IMR-90 (cell line): Measurements from ENCODE around the gene TOR4A. TPM values are rescaled to one million over a fixed set of nuclear protein-coding genes. Genes with fewer than 3 reads are reported as not detected.

Experiments
- ATAC-seq: fragments of 200-7000 bp; cut with Tn5 transposase; 2 replicates; pipeline ENCODE4 v1.9.1; 2020; ENCODE audit warnings: low read depth, mild to moderate bottlenecking, moderate library complexity
- BruUV-seq: library from RNA; stranded (reverse); fragments of 400-500 nt; replicated peaks from 2 replicates; lab custom pipeline; 2021; lab: Mats Ljungman, UMichigan
- CTCF ChIA-PET: fragments of 300-600 bp; formaldehyde crosslinking; extraction: SDS; loops from one replicate; lab custom pipeline; 2021; ENCODE audit warnings: antibody characterized with exemption; lab: Yijun Ruan, JAX
- POLR2A ChIA-PET: fragments of 300-600 bp; sonication (Branson Sonifier 250); formaldehyde crosslinking; loops from one replicate; lab custom pipeline; 2022; ENCODE audit warnings: antibody characterized with exemption; ENCODE audit not compliant: unreplicated experiment; lab: Charles Lee
- DNase-seq: peaks from one replicate; pipeline ENCODE4 v3.0.0; 2013
- H2AFZ ChIP-seq: replicated peaks from 2 replicates; pipeline ENCODE3; 2013; ENCODE audit warnings: low read length, mild to moderate bottlenecking; ENCODE audit not compliant: poor library complexity
- H2AK5ac ChIP-seq: 2 replicates; pipeline ENCODE4 v1.6.1; 2013; ENCODE audit warnings: low read depth, low read length, inconsistent platforms
- H2AK9ac ChIP-seq: replicated peaks from 2 replicates; pipeline ENCODE3; 2013; ENCODE audit warnings: mild to moderate bottlenecking, low read depth, low read length, moderate library complexity; ENCODE audit not compliant: poor library complexity
- H2BK120ac ChIP-seq: 2 replicates; pipeline ENCODE4 v1.6.1; 2013; ENCODE audit warnings: low read depth, low read length, inconsistent platforms
- H2BK15ac ChIP-seq: 3 replicates; pipeline ENCODE4 v1.6.1; 2013; ENCODE audit warnings: low read depth, low read length, inconsistent platforms
- H2BK20ac ChIP-seq: 2 replicates; pipeline ENCODE4 v1.6.1; 2013; ENCODE audit warnings: low read depth, mild to moderate bottlenecking, inconsistent platforms, low read length, moderate library complexity
- H2BK5ac ChIP-seq: 2 replicates; pipeline ENCODE4 v1.6.1; 2013; ENCODE audit warnings: mild to moderate bottlenecking, low read depth, low read length, inconsistent platforms; ENCODE audit not compliant: poor library complexity, severe bottlenecking
- H3K14ac ChIP-seq: replicated peaks from 2 replicates; pipeline ENCODE4 v1.6.1; 2013; ENCODE audit warnings: low read depth, low read length, inconsistent platforms
- H3K18ac ChIP-seq: 2 replicates; pipeline ENCODE4 v1.6.1; 2013; ENCODE audit warnings: low read depth, low read length, control low read depth
- H3K23ac ChIP-seq: 2 replicates; pipeline ENCODE4 v1.6.1; 2013; ENCODE audit warnings: low read depth, low read length, inconsistent platforms
- H3K27ac ChIP-seq: 2 replicates; pipeline ENCODE4 v1.5.1; 2013; ENCODE audit warnings: mild to moderate bottlenecking, control low read depth, low read length; ENCODE audit not compliant: insufficient read depth
- H3K27me3 ChIP-seq: 2 replicates; pipeline ENCODE4 v1.6.1; 2013; ENCODE audit warnings: low read length; ENCODE audit not compliant: control insufficient read depth, insufficient read depth
- H3K36me3 ChIP-seq: 2 replicates; pipeline ENCODE4 v1.6.1; 2013; ENCODE audit warnings: low read length, mixed read lengths; ENCODE audit not compliant: control insufficient read depth, insufficient read depth
- H3K4ac ChIP-seq: 2 replicates; pipeline ENCODE4 v1.6.1; 2013; ENCODE audit warnings: low read depth, low read length, inconsistent platforms
- H3K4me1 ChIP-seq: 2 replicates; pipeline ENCODE4 v1.6.1; 2013; ENCODE audit warnings: low read length, mixed read lengths; ENCODE audit not compliant: control insufficient read depth, insufficient read depth
- H3K4me2 ChIP-seq: 2 replicates; pipeline ENCODE4 v1.6.1; 2013; ENCODE audit warnings: low read depth, mild to moderate bottlenecking, control low read depth, low read length, moderate library complexity
- H3K4me3 ChIP-seq: 2 replicates; pipeline ENCODE4 v1.5.1; 2013; ENCODE audit warnings: low read depth, mild to moderate bottlenecking, control low read depth, low read length, moderate library complexity; ENCODE audit not compliant: insufficient read depth
- H3K56ac ChIP-seq: 2 replicates; pipeline ENCODE4 v1.6.1; 2013; ENCODE audit warnings: low read length, inconsistent platforms; ENCODE audit not compliant: insufficient read depth; ENCODE audit errors: extremely low read depth
- H3K79me1 ChIP-seq, 2 experiments: 2 replicates each; pipeline ENCODE4 v1.6.1; 2013; ENCODE audit warnings: low read length in 2 of 2, inconsistent platforms in 1 of 2, low read depth in 1 of 2
- H3K9ac ChIP-seq: 2 replicates; pipeline ENCODE4 v1.6.1; 2013; ENCODE audit warnings: low read depth, low read length, control low read depth
- H3K9me1 ChIP-seq: 2 replicates; pipeline ENCODE4 v1.6.1; 2013; ENCODE audit warnings: low read length, inconsistent platforms; ENCODE audit not compliant: insufficient read depth
- H3K9me3 ChIP-seq: 2 replicates; pipeline ENCODE4 v1.6.1; 2013; ENCODE audit warnings: low read length; ENCODE audit not compliant: control insufficient read depth, insufficient read depth
- H4K20me1 ChIP-seq: 2 replicates; pipeline ENCODE4 v1.6.1; 2013; ENCODE audit warnings: low read length, inconsistent platforms; ENCODE audit not compliant: insufficient read depth
- H4K5ac ChIP-seq: 2 replicates; pipeline ENCODE4 v1.6.1; 2013; ENCODE audit warnings: mild to moderate bottlenecking, low read depth, low read length, control low read depth
- H4K8ac ChIP-seq, 2 experiments: 2 replicates each; pipeline ENCODE4 v1.6.1; 2013; ENCODE audit warnings: low read depth in 2 of 2, low read length in 2 of 2, control low read depth in 1 of 2, inconsistent platforms in 1 of 2
- H4K91ac ChIP-seq: 2 replicates; pipeline ENCODE4 v1.6.1; 2013; ENCODE audit warnings: low read depth, low read length, inconsistent platforms; ENCODE audit not compliant: insufficient read depth
- BHLHE40 ChIP-seq: fragments of 150-350 bp; IDR thresholded peaks from 2 replicates; pipeline ENCODE4 v1.6.1; 2016; ENCODE audit warnings: mild to moderate bottlenecking, low read depth, low read length
- MAFK ChIP-seq: IDR thresholded peaks from 2 replicates; pipeline ENCODE4 v1.6.1; 2012; ENCODE audit warnings: low read depth, low read length, improper control_type of control experiment
- RCOR1 ChIP-seq: IDR thresholded peaks from 2 replicates; pipeline ENCODE4 v1.6.1; 2012; ENCODE audit warnings: mild to moderate bottlenecking, low read length, improper control_type of control experiment; ENCODE audit not compliant: insufficient replicate concordance
- RFX5 ChIP-seq: IDR thresholded peaks from 2 replicates; pipeline ENCODE4 v1.8.0; 2012; ENCODE audit warnings: low read depth, mild to moderate bottlenecking, low read length, moderate library complexity
- WGBS, 2 experiments: methylation state at CpG; one replicate each; pipeline versions ENCODE4 v1.1.5 to v1.1.7; 2013; ENCODE audit warnings: missing lambda C conversion rate in 2 of 2; ENCODE audit not compliant: insufficient read length in 1 of 2; ENCODE audit errors: extremely low coverage in 2 of 2; 5-methylcytosine and 5-hydroxymethylcytosine counted together
- dilution Hi-C: fragments of 300-500 bp; cut with HindIII; formaldehyde crosslinking; loops from one replicate; pipeline ENCODE4 v1.14.3; 2018; ENCODE audit warnings: low sequenced_read_pairs; ENCODE audit not compliant: unreplicated experiment
- in situ Hi-C: fragments of 300-500 bp; cut with MboI; formaldehyde crosslinking; loops from 3 replicates; pipeline ENCODE4 v1.14.3; 2019; ENCODE audit warnings: low sequenced_read_pairs, inconsistent platforms, mixed read lengths
- intact Hi-C: fragments of 100-400 bp; cut with micrococcal nuclease; formaldehyde crosslinking; loops from 2 replicates; pipeline ENCODE4 v1.10.0; 2022
- polyA plus RNA-seq, 3 experiments: library from polyadenylated mRNA; depleted of rRNA; stranded (reverse); fragments of >200 nt; gene quantifications; 2 replicates each; pipeline ENCODE4 v1.2.3, GENCODE V29; 2012; ENCODE audit warnings: low replicate concordance in 1 of 3
- total RNA-seq: library from RNA; depleted of rRNA; stranded (reverse); fragments of >200 nt; gene quantifications from 2 replicates; pipeline ENCODE4 v1.2.3, GENCODE V29; 2012
- TF ChIP-seq, protein P1 (sequence below): conservative IDR thresholded peaks from 2 replicates; pipeline ENCODE4 v1.5.1; 2012; ENCODE audit warnings: mild to moderate bottlenecking, low read depth, low read length, improper control_type of control experiment

TOR4A gene
- total and polyA plus RNA-seq, 2 of the 4 experiments (the other 2 are of a cell fraction), result 9.7 to 22.9 TPM

DNA sequence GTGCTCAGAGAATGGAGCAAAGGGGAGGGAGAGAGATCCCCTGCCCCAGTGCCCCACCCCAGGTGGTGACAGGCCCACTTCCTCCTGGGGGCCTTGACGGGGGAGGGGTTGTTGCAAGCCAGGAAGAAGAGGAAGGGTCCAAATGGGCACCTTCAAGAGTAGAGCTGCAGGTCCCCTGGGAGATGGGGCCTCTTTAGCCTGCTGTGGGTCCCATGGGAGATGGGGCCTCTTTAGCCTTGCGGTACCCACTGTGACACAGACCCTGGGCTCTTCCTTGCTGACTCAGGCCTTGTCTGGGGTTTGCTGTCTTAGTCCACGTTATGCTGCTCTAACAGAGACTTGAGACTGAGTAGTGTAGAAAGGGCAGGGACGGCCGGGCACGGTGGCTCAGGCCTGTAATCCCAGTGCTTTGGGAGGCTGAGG lies 9.6 kb upstream of the TOR4A start:
- H3K18ac ChIP-seq, result no peak overlapping the region
- no peak overlapping the region for H3K4me2 ChIP-seq
- no peak overlapping the region for H3K56ac ChIP-seq
- no peak overlapping the region for H3K9ac ChIP-seq
- in situ Hi-C loops, result no loop called here
- H3K36me3 ChIP-seq, result peaks cover 62% of the 10 kb centered on the region
- no peak overlapping the region for H2BK120ac ChIP-seq
- dilution Hi-C loops, result no loop called here
- H3K27me3 ChIP-seq, result no peaks in the 10 kb centered on the region
- no peak overlapping the region for H3K14ac ChIP-seq
- H2AFZ ChIP-seq, result no peak overlapping the region
- no peak overlapping the region for H4K91ac ChIP-seq
- ATAC-seq (peak; percentile 7; the same call in 1 of the 2 replicates), DNase-seq (peak; percentile 15)
- peaks cover 12% of the 10 kb centered on the region for H3K4me1 ChIP-seq
- H4K5ac ChIP-seq, result no peak overlapping the region
- H2BK15ac ChIP-seq, result no peak overlapping the region
- H3K4me3 ChIP-seq, result no peak overlapping the region
- H2AK5ac ChIP-seq, result peak overlapping the region; percentile 8; the same call in 1 of the 2 replicates
- H2BK20ac ChIP-seq, result no peak overlapping the region
- no peak overlapping the region for H3K27ac ChIP-seq
- H2BK5ac ChIP-seq, result no peak overlapping the region
- H4K20me1 ChIP-seq, result peaks cover 33% of the 10 kb centered on the region
- H4K8ac ChIP-seq, result no peak overlapping the region
- TF ChIP-seq RCOR1 (no peak), RFX5 (no peak), BHLHE40 (no peak), MAFK (peak; percentile 33)
- TF ChIP-seq, protein P1, sequence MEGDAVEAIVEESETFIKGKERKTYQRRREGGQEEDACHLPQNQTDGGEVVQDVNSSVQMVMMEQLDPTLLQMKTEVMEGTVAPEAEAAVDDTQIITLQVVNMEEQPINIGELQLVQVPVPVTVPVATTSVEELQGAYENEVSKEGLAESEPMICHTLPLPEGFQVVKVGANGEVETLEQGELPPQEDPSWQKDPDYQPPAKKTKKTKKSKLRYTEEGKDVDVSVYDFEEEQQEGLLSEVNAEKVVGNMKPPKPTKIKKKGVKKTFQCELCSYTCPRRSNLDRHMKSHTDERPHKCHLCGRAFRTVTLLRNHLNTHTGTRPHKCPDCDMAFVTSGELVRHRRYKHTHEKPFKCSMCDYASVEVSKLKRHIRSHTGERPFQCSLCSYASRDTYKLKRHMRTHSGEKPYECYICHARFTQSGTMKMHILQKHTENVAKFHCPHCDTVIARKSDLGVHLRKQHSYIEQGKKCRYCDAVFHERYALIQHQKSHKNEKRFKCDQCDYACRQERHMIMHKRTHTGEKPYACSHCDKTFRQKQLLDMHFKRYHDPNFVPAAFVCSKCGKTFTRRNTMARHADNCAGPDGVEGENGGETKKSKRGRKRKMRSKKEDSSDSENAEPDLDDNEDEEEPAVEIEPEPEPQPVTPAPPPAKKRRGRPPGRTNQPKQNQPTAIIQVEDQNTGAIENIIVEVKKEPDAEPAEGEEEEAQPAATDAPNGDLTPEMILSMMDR, result no peak
- peaks cover 11 to 61% of the 10 kb centered on the region in 2 experiments; a peak in 3 of 4 replicates for H3K79me1 ChIP-seq
- peaks cover 14% of the 10 kb centered on the region for H3K9me1 ChIP-seq
- no peaks in the 10 kb centered on the region for H3K9me3 ChIP-seq
- intact Hi-C loops, result no loop called here
- CTCF ChIA-PET, result no interaction called here
- peak overlapping the region; percentile 16; the same call in 1 of the 2 replicates for H3K4ac ChIP-seq
- POLR2A ChIA-PET, result no interaction called here
- WGBS, 2 experiments, result no CpG with 5 or more reads among the region's 6 CpGs
- H3K23ac ChIP-seq, result no peak overlapping the region
- H2AK9ac ChIP-seq, result no peak overlapping the region
- no TSS peak for BruUV-seq
